IMR-90 (cell line): ENCODE data around the gene EMC9. TPM values are rescaled to one million over a fixed set of nuclear protein-coding genes. Genes with fewer than 3 reads are reported as not detected.

Experiments
- ATAC-seq: fragments of 200-7000 bp; cut with Tn5 transposase; 2 replicates; pipeline ENCODE4 v1.9.1; 2020; ENCODE audit warnings: low read depth, mild to moderate bottlenecking, moderate library complexity
- BruUV-seq: library from RNA; stranded (reverse); fragments of 400-500 nt; replicated peaks from 2 replicates; lab custom pipeline; 2021; lab: Mats Ljungman, UMichigan
- CTCF ChIA-PET: fragments of 300-600 bp; formaldehyde crosslinking; extraction: SDS; loops from one replicate; lab custom pipeline; 2021; ENCODE audit warnings: antibody characterized with exemption; lab: Yijun Ruan, JAX
- POLR2A ChIA-PET: fragments of 300-600 bp; sonication (Branson Sonifier 250); formaldehyde crosslinking; loops from one replicate; lab custom pipeline; 2022; ENCODE audit warnings: antibody characterized with exemption; ENCODE audit not compliant: unreplicated experiment; lab: Charles Lee
- DNase-seq: peaks from one replicate; pipeline ENCODE4 v3.0.0; 2013
- H2AFZ ChIP-seq: replicated peaks from 2 replicates; pipeline ENCODE3; 2013; ENCODE audit warnings: low read length, mild to moderate bottlenecking; ENCODE audit not compliant: poor library complexity
- H2AK5ac ChIP-seq: 2 replicates; pipeline ENCODE4 v1.6.1; 2013; ENCODE audit warnings: low read depth, low read length, inconsistent platforms
- H2AK9ac ChIP-seq: replicated peaks from 2 replicates; pipeline ENCODE3; 2013; ENCODE audit warnings: mild to moderate bottlenecking, low read depth, low read length, moderate library complexity; ENCODE audit not compliant: poor library complexity
- H2BK120ac ChIP-seq: 2 replicates; pipeline ENCODE4 v1.6.1; 2013; ENCODE audit warnings: low read depth, low read length, inconsistent platforms
- H2BK15ac ChIP-seq: 3 replicates; pipeline ENCODE4 v1.6.1; 2013; ENCODE audit warnings: low read depth, low read length, inconsistent platforms
- H2BK20ac ChIP-seq: 2 replicates; pipeline ENCODE4 v1.6.1; 2013; ENCODE audit warnings: low read depth, mild to moderate bottlenecking, inconsistent platforms, low read length, moderate library complexity
- H2BK5ac ChIP-seq: 2 replicates; pipeline ENCODE4 v1.6.1; 2013; ENCODE audit warnings: mild to moderate bottlenecking, low read depth, low read length, inconsistent platforms; ENCODE audit not compliant: poor library complexity, severe bottlenecking
- H3K14ac ChIP-seq: replicated peaks from 2 replicates; pipeline ENCODE4 v1.6.1; 2013; ENCODE audit warnings: low read depth, low read length, inconsistent platforms
- H3K18ac ChIP-seq: 2 replicates; pipeline ENCODE4 v1.6.1; 2013; ENCODE audit warnings: low read depth, low read length, control low read depth
- H3K23ac ChIP-seq: 2 replicates; pipeline ENCODE4 v1.6.1; 2013; ENCODE audit warnings: low read depth, low read length, inconsistent platforms
- H3K27ac ChIP-seq: 2 replicates; pipeline ENCODE4 v1.5.1; 2013; ENCODE audit warnings: mild to moderate bottlenecking, control low read depth, low read length; ENCODE audit not compliant: insufficient read depth
- H3K27me3 ChIP-seq: 2 replicates; pipeline ENCODE4 v1.6.1; 2013; ENCODE audit warnings: low read length; ENCODE audit not compliant: control insufficient read depth, insufficient read depth
- H3K36me3 ChIP-seq: 2 replicates; pipeline ENCODE4 v1.6.1; 2013; ENCODE audit warnings: low read length, mixed read lengths; ENCODE audit not compliant: control insufficient read depth, insufficient read depth
- H3K4ac ChIP-seq: 2 replicates; pipeline ENCODE4 v1.6.1; 2013; ENCODE audit warnings: low read depth, low read length, inconsistent platforms
- H3K4me1 ChIP-seq: 2 replicates; pipeline ENCODE4 v1.6.1; 2013; ENCODE audit warnings: low read length, mixed read lengths; ENCODE audit not compliant: control insufficient read depth, insufficient read depth
- H3K4me2 ChIP-seq: 2 replicates; pipeline ENCODE4 v1.6.1; 2013; ENCODE audit warnings: low read depth, mild to moderate bottlenecking, control low read depth, low read length, moderate library complexity
- H3K4me3 ChIP-seq: 2 replicates; pipeline ENCODE4 v1.5.1; 2013; ENCODE audit warnings: low read depth, mild to moderate bottlenecking, control low read depth, low read length, moderate library complexity; ENCODE audit not compliant: insufficient read depth
- H3K56ac ChIP-seq: 2 replicates; pipeline ENCODE4 v1.6.1; 2013; ENCODE audit warnings: low read length, inconsistent platforms; ENCODE audit not compliant: insufficient read depth; ENCODE audit errors: extremely low read depth
- H3K79me1 ChIP-seq, 2 experiments: 2 replicates each; pipeline ENCODE4 v1.6.1; 2013; ENCODE audit warnings: low read length in 2 of 2, inconsistent platforms in 1 of 2, low read depth in 1 of 2
- H3K9ac ChIP-seq: 2 replicates; pipeline ENCODE4 v1.6.1; 2013; ENCODE audit warnings: low read depth, low read length, control low read depth
- H3K9me1 ChIP-seq: 2 replicates; pipeline ENCODE4 v1.6.1; 2013; ENCODE audit warnings: low read length, inconsistent platforms; ENCODE audit not compliant: insufficient read depth
- H3K9me3 ChIP-seq: 2 replicates; pipeline ENCODE4 v1.6.1; 2013; ENCODE audit warnings: low read length; ENCODE audit not compliant: control insufficient read depth, insufficient read depth
- H4K20me1 ChIP-seq: 2 replicates; pipeline ENCODE4 v1.6.1; 2013; ENCODE audit warnings: low read length, inconsistent platforms; ENCODE audit not compliant: insufficient read depth
- H4K5ac ChIP-seq: 2 replicates; pipeline ENCODE4 v1.6.1; 2013; ENCODE audit warnings: mild to moderate bottlenecking, low read depth, low read length, control low read depth
- H4K8ac ChIP-seq, 2 experiments: 2 replicates each; pipeline ENCODE4 v1.6.1; 2013; ENCODE audit warnings: low read depth in 2 of 2, low read length in 2 of 2, control low read depth in 1 of 2, inconsistent platforms in 1 of 2
- H4K91ac ChIP-seq: 2 replicates; pipeline ENCODE4 v1.6.1; 2013; ENCODE audit warnings: low read depth, low read length, inconsistent platforms; ENCODE audit not compliant: insufficient read depth
- BHLHE40 ChIP-seq: fragments of 150-350 bp; IDR thresholded peaks from 2 replicates; pipeline ENCODE4 v1.6.1; 2016; ENCODE audit warnings: mild to moderate bottlenecking, low read depth, low read length
- CEBPB ChIP-seq: IDR thresholded peaks from 2 replicates; pipeline ENCODE4 v1.6.1; 2012; ENCODE audit warnings: low read depth, low read length, improper control_type of control experiment
- CHD1 ChIP-seq: IDR thresholded peaks from 2 replicates; pipeline ENCODE4 v1.6.1; 2012; ENCODE audit warnings: low read depth, low read length, improper control_type of control experiment
- CTCF ChIP-seq: conservative IDR thresholded peaks from 2 replicates; pipeline ENCODE4 v1.5.1; 2012; ENCODE audit warnings: mild to moderate bottlenecking, low read depth, low read length, improper control_type of control experiment
- FOS ChIP-seq: fragments of 150-350 bp; IDR thresholded peaks from 2 replicates; pipeline ENCODE4 v1.6.1; 2016; ENCODE audit warnings: low read depth, low read length
- MAFK ChIP-seq: IDR thresholded peaks from 2 replicates; pipeline ENCODE4 v1.6.1; 2012; ENCODE audit warnings: low read depth, low read length, improper control_type of control experiment
- MAZ ChIP-seq: IDR thresholded peaks from 2 replicates; pipeline ENCODE4 v1.6.1; 2012; ENCODE audit warnings: low read depth, mild to moderate bottlenecking, low read length, improper control_type of control experiment, moderate library complexity, borderline replicate concordance
- MXI1 ChIP-seq: IDR thresholded peaks from 2 replicates; pipeline ENCODE4 v1.6.1; 2012; ENCODE audit warnings: low read depth, mild to moderate bottlenecking, low read length, moderate library complexity, borderline replicate concordance
- NFE2L2 ChIP-seq: fragments of 150-350 bp; IDR thresholded peaks from 2 replicates; pipeline ENCODE4 v1.6.1; 2016; ENCODE audit warnings: low read depth, mild to moderate bottlenecking, low read length
- POLR2A ChIP-seq: IDR thresholded peaks from 2 replicates; pipeline ENCODE4 v1.6.1; 2012; ENCODE audit warnings: mild to moderate bottlenecking, low read depth, low read length
- RAD21 ChIP-seq: IDR thresholded peaks from 2 replicates; pipeline ENCODE4 v1.6.1; 2012; ENCODE audit warnings: low read length, improper control_type of control experiment
- RCOR1 ChIP-seq: IDR thresholded peaks from 2 replicates; pipeline ENCODE4 v1.6.1; 2012; ENCODE audit warnings: mild to moderate bottlenecking, low read length, improper control_type of control experiment; ENCODE audit not compliant: insufficient replicate concordance
- RFX5 ChIP-seq: IDR thresholded peaks from 2 replicates; pipeline ENCODE4 v1.8.0; 2012; ENCODE audit warnings: low read depth, mild to moderate bottlenecking, low read length, moderate library complexity
- SMC3 ChIP-seq: fragments of 150-350 bp; IDR thresholded peaks from 2 replicates; pipeline ENCODE4 v1.6.1; 2016; ENCODE audit warnings: low read depth, mild to moderate bottlenecking, antibody characterized with exemption, low read length, moderate library complexity
- WGBS, 2 experiments: methylation state at CpG; one replicate each; pipeline versions ENCODE4 v1.1.5 to v1.1.7; 2013; ENCODE audit warnings: missing lambda C conversion rate in 2 of 2; ENCODE audit not compliant: insufficient read length in 1 of 2; ENCODE audit errors: extremely low coverage in 2 of 2; 5-methylcytosine and 5-hydroxymethylcytosine counted together
- dilution Hi-C: fragments of 300-500 bp; cut with HindIII; formaldehyde crosslinking; loops from one replicate; pipeline ENCODE4 v1.14.3; 2018; ENCODE audit warnings: low sequenced_read_pairs; ENCODE audit not compliant: unreplicated experiment
- in situ Hi-C: fragments of 300-500 bp; cut with MboI; formaldehyde crosslinking; loops from 3 replicates; pipeline ENCODE4 v1.14.3; 2019; ENCODE audit warnings: low sequenced_read_pairs, inconsistent platforms, mixed read lengths
- intact Hi-C: fragments of 100-400 bp; cut with micrococcal nuclease; formaldehyde crosslinking; loops from 2 replicates; pipeline ENCODE4 v1.10.0; 2022
- polyA plus RNA-seq, 3 experiments: library from polyadenylated mRNA; depleted of rRNA; stranded (reverse); fragments of >200 nt; gene quantifications; 2 replicates each; pipeline ENCODE4 v1.2.3, GENCODE V29; 2012; ENCODE audit warnings: low replicate concordance in 1 of 3
- total RNA-seq: library from RNA; depleted of rRNA; stranded (reverse); fragments of >200 nt; gene quantifications from 2 replicates; pipeline ENCODE4 v1.2.3, GENCODE V29; 2012
- TF ChIP-seq, protein P1 (sequence below): fragments of 150-350 bp; IDR thresholded peaks from 2 replicates; pipeline ENCODE4 v1.6.1; 2016; ENCODE audit warnings: low read depth, mild to moderate bottlenecking, low read length, moderate library complexity, borderline replicate concordance

Gene EMC9
- total and polyA plus RNA-seq, 2 of the 4 experiments (the other 2 are of a cell fraction) = 15.1 to 19.2 TPM

GRCh38 chr14:24159777-24160498 lies 18.5 kb upstream of the EMC9 start:
- in situ Hi-C loops (no loop called here), intact Hi-C loops (no loop called here), dilution Hi-C loops (no loop called here)
- Histone ChIP-seq H3K4ac (no peak overlapping the region), H2BK5ac (peak overlapping the region; percentile 37), H2BK20ac (no peak overlapping the region), H3K23ac (no peak overlapping the region), H3K36me3 (peaks cover 66% of the 10 kb centered on the region), H4K8ac (no peak overlapping the region), H3K56ac (no peak overlapping the region), H3K4me1 (peaks cover 7% of the 10 kb centered on the region), H3K4me3 (no peak overlapping the region), H4K5ac (no peak overlapping the region), H3K27me3 (no peaks in the 10 kb centered on the region), H2AK5ac (peak overlapping the region; percentile 24; the same call in 1 of the 2 replicates), H3K9me3 (no peaks in the 10 kb centered on the region), H2BK120ac (no peak overlapping the region), H3K14ac (no peak overlapping the region), H2AFZ (peak overlapping the region; percentile 44), H3K9ac (no peak overlapping the region), H3K4me2 (no peak overlapping the region), H3K18ac (no peak overlapping the region), H3K27ac (peak overlapping the region; percentile 8; the same call in 1 of the 2 replicates), H4K20me1 (no peaks in the 10 kb centered on the region), H3K79me1 (peaks cover 17 to 39% of the 10 kb centered on the region in 2 experiments), H4K91ac (no peak overlapping the region), H2AK9ac (peak overlapping the region; percentile 57), H3K9me1 (peaks cover 5% of the 10 kb centered on the region), H2BK15ac (no peak overlapping the region; the same call in 2 of the 3 replicates)
- no peak for DNase-seq
- ATAC-seq = no peak
- CTCF ChIA-PET = interaction anchor here (0.6 to 1.6 kb wide), 2 partner anchors 11 to 30 kb away, joined by 3 to 14 read pairs; partner anchors contain the start of gene RNF31
- WGBS, 2 experiments = 100% methylated on average over 1 of the region's 11 CpGs; no CpG with 5 or more reads in 1 of the 2 experiments
- BruUV-seq = no TSS peak
- POLR2A ChIA-PET = no interaction called here
- no peak for TF ChIP-seq MAZ
- TF ChIP-seq CTCF = no peak
- TF ChIP-seq FOS = no peak
- TF ChIP-seq NFE2L2 = no peak
- TF ChIP-seq BHLHE40 = no peak
- no peak for TF ChIP-seq CHD1
- TF ChIP-seq RAD21 = no peak
- TF ChIP-seq, protein P1, sequence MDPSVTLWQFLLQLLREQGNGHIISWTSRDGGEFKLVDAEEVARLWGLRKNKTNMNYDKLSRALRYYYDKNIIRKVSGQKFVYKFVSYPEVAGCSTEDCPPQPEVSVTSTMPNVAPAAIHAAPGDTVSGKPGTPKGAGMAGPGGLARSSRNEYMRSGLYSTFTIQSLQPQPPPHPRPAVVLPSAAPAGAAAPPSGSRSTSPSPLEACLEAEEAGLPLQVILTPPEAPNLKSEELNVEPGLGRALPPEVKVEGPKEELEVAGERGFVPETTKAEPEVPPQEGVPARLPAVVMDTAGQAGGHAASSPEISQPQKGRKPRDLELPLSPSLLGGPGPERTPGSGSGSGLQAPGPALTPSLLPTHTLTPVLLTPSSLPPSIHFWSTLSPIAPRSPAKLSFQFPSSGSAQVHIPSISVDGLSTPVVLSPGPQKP = no peak
- no peak for TF ChIP-seq RFX5
- TF ChIP-seq POLR2A = no peak
- no peak for TF ChIP-seq RCOR1
- no peak for TF ChIP-seq MXI1
- TF ChIP-seq MAFK = no peak
- TF ChIP-seq SMC3 = no peak
- TF ChIP-seq CEBPB = no peak
